Measurements from ENCODE around the gene LAMA1. TPM values are rescaled to one million over a fixed set of nuclear protein-coding genes. Genes with fewer than 3 reads are reported as not detected.

LAMA1 gene
- total and polyA plus RNA-seq, 8 donors, result 0.31 to 1.7 (median 1.2) TPM; not detected in 5

- no peaks in the 10 kb centered on the region for H3K4me1 ChIP-seq
- intact Hi-C loops (cut with DNase I; ENCODE audit: low total_unique reads), result no loop called here
- no peak overlapping the region for H3K4me3 ChIP-seq
- DNase-seq, result peak in 1 of 2 donors; percentile 47
- TF ChIP-seq CTCF (IDR thresholded peaks at IDR 0.05) (no peak), POLR2AphosphoS5 (IDR thresholded peaks at IDR 0.05) (no peak), EP300 (IDR thresholded peaks at IDR 0.05) (no peak), POLR2A (IDR thresholded peaks at IDR 0.05) (no peak)
- no peaks in the 10 kb centered on the region for H3K36me3 ChIP-seq
- H3K27me3 ChIP-seq, result no peaks in the 10 kb centered on the region
- H3K9me3 ChIP-seq, result no peaks in the 10 kb centered on the region
- 56 to 71% (median 62%) methylated on average over 6 of the region's 6 CpGs for WGBS, 5 donors
- H3K27ac ChIP-seq, result peak overlapping the region in 3 of 5 donors; percentile 20 to 65 (median 32)
Measured at GRCh38 chr18:7084080-7085065, 33.2 kb downstream of the LAMA1 start.

- Histone ChIP-seq H3K27ac (no peak overlapping the region), H3K4me1 (no peaks in the 10 kb centered on the region), H3K27me3 (no peaks in the 10 kb centered on the region), H3K9me3 (no peaks in the 10 kb centered on the region), H3K4me3 (no peak overlapping the region), H3K36me3 (no peaks in the 10 kb centered on the region)
- DNase-seq, result no peak
- TF ChIP-seq POLR2A (IDR thresholded peaks at IDR 0.05), result no peak
- TF ChIP-seq CTCF (IDR thresholded peaks at IDR 0.05), result no peak
- TF ChIP-seq POLR2AphosphoS5 (IDR thresholded peaks at IDR 0.05), result no peak
- TF ChIP-seq EP300 (IDR thresholded peaks at IDR 0.05), result no peak
- 78 to 86% (median 83%) methylated on average over 2 of the region's 2 CpGs for WGBS, 5 donors
- intact Hi-C loops (cut with DNase I; ENCODE audit: low total_unique reads), result no loop called here
Measured at GRCh38 chr18:7082671-7083070, 34.9 kb downstream of the LAMA1 start.

- Histone ChIP-seq H3K27me3 (no peaks in the 10 kb centered on the region), H3K4me3 (no peak overlapping the region), H3K36me3 (no peaks in the 10 kb centered on the region), H3K9me3 (no peaks in the 10 kb centered on the region), H3K27ac (no peak overlapping the region), H3K4me1 (no peaks in the 10 kb centered on the region)
- 79 to 93% (median 83%) methylated on average over 1 of the region's 1 CpG for WGBS, 5 donors
- no peak for DNase-seq
- intact Hi-C loops (cut with DNase I; ENCODE audit: low total_unique reads), result no loop called here
- TF ChIP-seq EP300 (IDR thresholded peaks at IDR 0.05), result no peak
- no peak for TF ChIP-seq POLR2A (IDR thresholded peaks at IDR 0.05)
- TF ChIP-seq POLR2AphosphoS5 (IDR thresholded peaks at IDR 0.05), result no peak
- TF ChIP-seq CTCF (IDR thresholded peaks at IDR 0.05), result no peak
Measured at GRCh38 chr18:7079231-7079630, 38.4 kb downstream of the LAMA1 start.

- Histone ChIP-seq H3K4me1 (peaks cover 0 to 4% (median 0%) of the 10 kb centered on the region in 4 donors), H3K27me3 (peaks cover 0 to 17% (median 0%) of the 10 kb centered on the region in 3 donors), H3K27ac (no peak overlapping the region), H3K9me3 (no peaks in the 10 kb centered on the region), H3K4me3 (no peak overlapping the region), H3K36me3 (no peaks in the 10 kb centered on the region)
- TF ChIP-seq POLR2AphosphoS5 (IDR thresholded peaks at IDR 0.05) (no peak), EP300 (IDR thresholded peaks at IDR 0.05) (no peak), POLR2A (IDR thresholded peaks at IDR 0.05) (no peak), CTCF (IDR thresholded peaks at IDR 0.05) (no peak)
- intact Hi-C loops (cut with DNase I; ENCODE audit: low total_unique reads), result no loop called here
- DNase-seq, result no peak
- WGBS, 5 donors, result 76 to 87% (median 82%) methylated on average over 8 of the region's 8 CpGs
Measured at GRCh38 chr18:7072593-7072992, 45.0 kb downstream of the LAMA1 start.
